Embryonic facial prominence (tissue), 1 donor: ENCODE data around the gene KDM7A.

Experiments used
- DNase-seq: peaks from one replicate; pipeline ENCODE4 v3.0.0-alpha.2; 2016; ENCODE audit errors: extremely low spot score

KDM7A gene, protein sequence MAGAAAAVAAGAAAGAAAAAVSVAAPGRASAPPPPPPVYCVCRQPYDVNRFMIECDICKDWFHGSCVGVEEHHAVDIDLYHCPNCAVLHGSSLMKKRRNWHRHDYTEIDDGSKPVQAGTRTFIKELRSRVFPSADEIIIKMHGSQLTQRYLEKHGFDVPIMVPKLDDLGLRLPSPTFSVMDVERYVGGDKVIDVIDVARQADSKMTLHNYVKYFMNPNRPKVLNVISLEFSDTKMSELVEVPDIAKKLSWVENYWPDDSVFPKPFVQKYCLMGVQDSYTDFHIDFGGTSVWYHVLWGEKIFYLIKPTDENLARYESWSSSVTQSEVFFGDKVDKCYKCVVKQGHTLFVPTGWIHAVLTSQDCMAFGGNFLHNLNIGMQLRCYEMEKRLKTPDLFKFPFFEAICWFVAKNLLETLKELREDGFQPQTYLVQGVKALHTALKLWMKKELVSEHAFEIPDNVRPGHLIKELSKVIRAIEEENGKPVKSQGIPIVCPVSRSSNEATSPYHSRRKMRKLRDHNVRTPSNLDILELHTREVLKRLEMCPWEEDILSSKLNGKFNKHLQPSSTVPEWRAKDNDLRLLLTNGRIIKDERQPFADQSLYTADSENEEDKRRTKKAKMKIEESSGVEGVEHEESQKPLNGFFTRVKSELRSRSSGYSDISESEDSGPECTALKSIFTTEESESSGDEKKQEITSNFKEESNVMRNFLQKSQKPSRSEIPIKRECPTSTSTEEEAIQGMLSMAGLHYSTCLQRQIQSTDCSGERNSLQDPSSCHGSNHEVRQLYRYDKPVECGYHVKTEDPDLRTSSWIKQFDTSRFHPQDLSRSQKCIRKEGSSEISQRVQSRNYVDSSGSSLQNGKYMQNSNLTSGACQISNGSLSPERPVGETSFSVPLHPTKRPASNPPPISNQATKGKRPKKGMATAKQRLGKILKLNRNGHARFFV

GRCh38 chr7:140176811-140177702 lies at the start of gene KDM7A:
KDM7A (minus strand) TSS chr7:140176983; CDS start chr7:140176937, 46 bp downstream.
- peak; percentile 82 for DNase-seq

DNA sequence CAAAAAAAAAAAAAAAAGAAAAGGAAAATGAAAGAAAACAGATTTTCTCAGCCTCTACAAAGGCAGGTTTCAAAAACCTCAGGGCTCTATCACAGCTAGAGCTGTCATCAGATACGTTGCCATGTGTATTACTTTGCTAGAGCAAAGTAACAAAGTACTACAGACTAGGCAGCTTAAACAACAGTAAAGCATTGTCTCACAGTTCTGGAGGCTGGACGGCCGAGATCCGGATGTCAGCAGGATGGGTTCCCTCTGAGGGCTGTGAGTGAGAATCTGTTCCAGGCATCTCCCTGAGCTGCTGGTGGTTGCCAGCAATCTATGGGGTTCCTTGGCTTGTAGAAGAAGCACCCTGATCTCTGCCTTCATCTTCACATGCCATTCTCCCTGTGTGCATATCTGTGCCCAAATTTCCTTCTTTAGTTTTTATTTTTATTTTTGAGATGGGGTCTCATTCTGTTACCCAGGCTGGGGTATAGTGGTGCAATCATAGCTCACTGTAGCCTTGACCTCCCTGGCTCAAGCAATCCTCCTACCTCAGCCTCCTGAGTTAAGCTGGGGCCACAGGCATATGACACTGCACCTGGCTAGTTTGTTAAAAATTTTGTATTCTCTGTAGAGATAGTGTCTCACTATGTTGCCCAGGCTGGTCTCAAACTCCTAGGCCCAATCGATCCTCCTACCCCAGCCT lies 48.9 kb upstream of the KDM7A start:
- DNase-seq = no peak

DNA sequence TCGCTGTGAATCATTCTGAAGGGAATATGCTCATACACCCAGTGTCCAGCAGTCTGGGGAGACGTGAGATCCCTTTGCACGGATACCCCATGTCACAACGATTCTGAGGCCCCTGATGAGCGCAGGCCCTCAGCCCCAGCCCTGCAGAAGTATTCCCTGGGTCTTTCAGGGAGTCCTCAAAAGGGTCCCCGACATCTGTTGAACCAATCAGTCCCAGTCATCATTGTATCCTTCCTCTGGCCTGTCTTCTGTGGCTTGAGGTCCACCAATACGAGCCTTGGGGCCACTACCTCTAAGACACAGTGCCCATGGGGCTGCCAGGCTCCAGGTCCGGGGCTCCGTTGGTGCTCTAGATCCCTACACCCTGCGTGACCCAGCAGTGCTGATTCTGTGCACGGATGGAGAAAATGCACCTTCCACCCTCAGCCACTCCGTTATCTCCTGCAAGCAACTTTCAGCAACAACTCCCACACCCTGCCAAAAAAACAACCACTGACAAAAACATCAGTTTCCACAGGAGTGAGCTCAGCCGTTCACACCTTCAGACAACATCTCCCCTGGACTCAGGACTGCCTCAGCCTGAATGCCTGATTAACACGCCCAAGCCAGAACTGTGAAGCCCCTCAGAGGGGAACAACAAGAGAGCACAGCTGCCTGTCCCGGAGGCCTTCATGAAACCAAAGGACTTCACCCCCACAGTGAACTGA lies 46.9 kb upstream of the KDM7A start:
- DNase-seq = no peak

DNA sequence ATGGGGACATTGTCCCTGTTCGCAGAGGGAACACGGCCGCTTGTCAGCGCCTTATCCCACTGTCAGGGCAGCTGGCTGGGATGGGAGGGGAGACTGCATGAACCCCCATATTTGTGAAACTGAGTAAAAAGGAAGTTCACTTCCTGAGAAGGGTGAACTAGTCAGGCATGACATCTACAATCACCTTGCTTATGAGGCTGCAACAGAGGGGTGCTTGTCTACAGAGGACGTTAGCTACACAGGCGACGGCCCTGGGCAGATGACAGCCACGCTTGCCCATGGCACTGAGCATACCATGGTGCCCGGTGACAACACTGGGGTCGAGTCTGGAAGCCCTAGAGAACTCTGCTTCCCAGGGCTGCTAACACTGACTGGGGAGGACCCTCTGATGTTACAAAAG lies 46.0 kb upstream of the KDM7A start:
- DNase-seq = no peak

DNA sequence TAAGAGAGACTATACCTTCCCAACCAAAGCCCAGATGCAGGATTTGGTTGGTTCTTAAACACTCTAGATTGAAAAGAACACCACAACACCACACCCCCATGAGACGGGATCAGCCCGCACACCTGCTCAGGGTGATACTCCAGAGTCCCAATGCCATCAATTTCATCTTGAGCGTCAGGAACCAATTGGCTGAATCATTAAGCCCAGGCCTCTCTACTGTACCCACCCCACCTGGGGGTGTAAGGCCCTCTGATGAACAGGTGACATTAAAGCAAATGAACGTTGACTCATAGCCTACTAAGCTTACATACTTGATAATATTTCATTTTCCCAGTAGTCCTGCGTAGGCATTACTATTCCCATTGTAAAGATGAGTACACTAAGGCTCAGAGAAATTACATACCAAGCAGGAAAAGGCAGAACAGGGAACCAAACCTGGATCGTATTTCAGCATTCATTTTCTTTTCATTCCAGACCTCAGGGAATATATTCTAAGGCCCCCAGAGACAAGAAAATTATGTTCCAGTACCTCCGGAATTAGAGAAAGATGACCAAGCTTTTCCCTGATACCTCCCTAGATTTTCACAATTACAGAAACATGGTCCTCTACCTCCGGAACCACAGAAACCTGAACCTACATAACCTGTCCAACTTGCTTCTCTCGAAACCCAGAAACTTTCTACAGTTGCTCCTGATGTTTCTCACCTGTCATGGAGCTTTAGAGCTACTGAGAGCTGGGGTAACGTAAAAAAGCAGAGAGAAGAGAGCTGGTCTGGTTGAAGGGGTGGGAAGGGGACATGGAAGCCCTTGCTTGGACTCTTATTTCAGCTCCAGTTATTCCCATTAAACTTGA lies 43.1 kb upstream of the KDM7A start:
- DNase-seq = no peak

- no peak for DNase-seq
Measured at GRCh38 chr7:140218656-140219055, 41.9 kb upstream of the KDM7A start.

DNA sequence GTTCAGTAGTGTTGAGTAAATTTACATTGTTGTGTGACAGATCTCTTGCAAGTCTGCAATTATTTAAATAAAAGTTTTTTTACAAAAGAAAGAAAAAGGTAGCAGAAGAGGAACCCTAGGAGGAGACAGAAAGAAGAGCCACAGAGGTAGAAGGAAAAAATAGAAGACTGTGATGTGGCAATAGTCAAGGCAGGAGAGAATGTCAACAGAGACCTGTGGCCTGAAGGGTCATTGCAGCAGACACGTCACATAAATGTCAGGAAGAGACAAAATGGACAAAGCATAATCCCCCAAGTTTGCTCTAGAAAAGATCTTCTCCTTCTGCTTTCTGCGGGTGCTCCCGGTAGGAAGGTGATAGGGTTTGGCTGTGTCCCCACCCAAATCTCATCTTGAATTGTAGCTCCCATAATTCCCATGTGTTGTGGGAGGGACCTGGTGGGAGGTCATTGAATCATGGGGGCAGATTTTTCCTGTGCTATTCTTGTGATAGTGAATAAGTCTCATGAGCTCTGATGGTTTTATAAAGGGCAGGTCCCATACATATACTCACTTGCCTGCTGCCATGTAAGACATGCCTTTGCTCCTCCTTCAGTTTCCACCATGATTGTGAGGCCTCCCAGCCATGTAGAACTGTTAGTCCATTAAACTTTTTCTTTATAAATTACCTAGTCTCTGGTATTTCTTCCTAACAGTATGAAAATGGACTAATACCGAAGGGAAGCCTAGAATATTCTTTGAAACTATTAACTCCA lies 41.1 kb upstream of the KDM7A start:
- DNase-seq = no peak

- no peak for DNase-seq
Measured at GRCh38 chr7:140215281-140215680, 38.5 kb upstream of the KDM7A start.

DNA sequence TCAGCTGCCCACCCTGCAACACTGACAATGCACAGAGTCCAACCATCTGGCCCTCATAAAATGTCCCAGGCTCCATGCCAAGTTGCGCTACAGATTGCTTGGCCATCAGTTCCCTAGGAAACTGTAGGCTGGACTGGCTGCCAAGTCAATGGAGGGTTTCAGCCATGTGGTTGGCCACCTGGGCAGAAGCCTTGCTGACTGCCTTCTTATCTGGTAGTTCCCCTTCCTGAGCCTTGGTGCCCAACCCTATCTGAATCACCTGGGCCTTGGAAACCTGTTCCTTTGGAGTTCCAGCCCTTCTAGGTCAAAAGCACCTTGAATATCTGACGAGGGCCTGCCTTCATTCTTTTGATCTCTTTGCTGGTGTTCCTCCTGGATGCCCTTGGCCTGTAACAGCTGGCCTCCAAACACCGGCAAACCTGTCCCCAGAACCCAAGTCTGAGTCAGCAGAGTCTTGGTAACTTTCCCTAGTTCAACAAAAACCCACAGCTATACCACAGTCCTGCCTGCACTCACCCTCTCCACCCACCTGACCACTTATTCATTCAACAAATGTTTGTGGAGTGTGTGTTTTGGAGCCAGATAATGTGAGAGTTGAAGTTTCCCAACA lies 37.4 kb upstream of the KDM7A start:
- no peak for DNase-seq

DNA sequence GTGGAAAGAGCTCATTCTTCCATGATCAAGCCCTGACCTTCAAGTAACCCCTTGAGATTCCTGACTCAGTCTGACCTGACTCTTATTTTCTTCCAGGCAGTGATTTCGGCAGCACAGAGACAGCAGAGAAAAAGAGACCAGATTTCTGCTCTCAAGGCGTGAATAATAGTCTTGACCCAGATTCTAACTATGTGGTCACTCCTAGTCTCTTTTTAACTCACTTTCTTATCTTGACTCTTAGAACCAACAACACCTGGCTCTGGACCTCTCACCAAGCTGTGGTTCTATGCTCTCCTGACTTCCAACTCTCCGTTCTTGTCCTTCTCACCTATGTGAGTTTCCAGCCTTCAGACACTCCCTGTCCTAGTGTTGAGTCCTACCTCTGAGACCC lies 36.9 kb upstream of the KDM7A start:
- no peak for DNase-seq

- no peak for DNase-seq
Measured at GRCh38 chr7:140212100-140212881, 35.5 kb upstream of the KDM7A start.

GRCh38 chr7:140211698-140212097 lies 34.9 kb upstream of the KDM7A start:
- no peak for DNase-seq

DNA sequence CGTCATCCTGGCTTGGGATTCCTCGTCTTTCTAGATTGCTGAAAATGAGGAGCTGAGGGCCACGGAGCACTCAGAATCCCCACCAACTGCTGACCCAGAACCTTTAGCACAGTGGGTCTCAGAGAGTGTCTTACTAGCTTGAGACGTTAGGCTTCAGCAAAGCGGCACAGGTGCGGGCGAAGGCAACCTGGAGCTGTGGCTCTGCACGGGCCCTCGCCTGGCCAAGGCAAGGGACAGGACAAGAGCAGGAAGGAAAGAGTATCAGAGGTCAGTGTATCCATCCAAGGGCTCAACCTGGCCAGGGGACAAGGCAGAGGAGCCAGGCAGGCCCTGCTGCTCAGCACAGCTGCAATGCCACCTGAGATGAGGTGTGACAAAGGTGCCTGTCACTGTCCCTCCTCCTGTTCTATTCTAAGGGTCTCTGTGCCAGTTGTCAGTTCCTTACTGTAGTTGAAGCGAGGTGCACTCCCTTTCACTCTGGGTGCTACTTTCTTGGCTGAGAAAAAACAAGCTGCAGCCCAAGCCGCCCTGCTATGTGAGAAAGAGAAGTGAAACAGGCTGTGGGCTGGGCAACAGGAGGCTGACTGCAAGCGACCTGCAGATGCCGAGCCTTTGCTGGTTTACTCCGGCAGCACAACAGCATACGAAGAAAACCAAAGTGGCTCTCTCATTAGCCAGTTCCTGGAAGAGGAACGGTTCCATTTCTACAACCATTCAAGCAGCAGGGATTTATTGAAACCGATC lies 33.3 kb upstream of the KDM7A start:
- DNase-seq = no peak

- DNase-seq = no peak
Measured at GRCh38 chr7:140206616-140207389, 30.0 kb upstream of the KDM7A start.

DNA sequence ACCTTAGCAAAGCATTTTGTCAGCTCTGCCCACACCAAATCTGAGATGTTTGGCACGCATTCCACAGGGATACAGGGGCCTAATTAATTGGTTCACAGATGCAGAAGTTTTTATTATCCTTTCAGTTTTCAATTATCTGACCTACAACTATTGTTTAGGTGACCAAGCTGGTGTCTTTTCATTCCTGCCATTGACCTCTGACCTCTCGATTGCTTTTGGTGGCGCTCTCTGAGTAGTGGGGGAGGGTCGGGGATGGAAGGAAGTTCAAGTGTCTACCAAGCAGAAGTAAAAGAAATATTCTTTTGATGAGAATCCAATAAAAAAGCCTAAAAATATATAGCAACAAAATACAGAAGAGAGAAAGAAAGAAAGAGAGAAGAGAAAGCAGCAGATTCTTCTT lies 28.8 kb upstream of the KDM7A start:
- no peak for DNase-seq

DNA sequence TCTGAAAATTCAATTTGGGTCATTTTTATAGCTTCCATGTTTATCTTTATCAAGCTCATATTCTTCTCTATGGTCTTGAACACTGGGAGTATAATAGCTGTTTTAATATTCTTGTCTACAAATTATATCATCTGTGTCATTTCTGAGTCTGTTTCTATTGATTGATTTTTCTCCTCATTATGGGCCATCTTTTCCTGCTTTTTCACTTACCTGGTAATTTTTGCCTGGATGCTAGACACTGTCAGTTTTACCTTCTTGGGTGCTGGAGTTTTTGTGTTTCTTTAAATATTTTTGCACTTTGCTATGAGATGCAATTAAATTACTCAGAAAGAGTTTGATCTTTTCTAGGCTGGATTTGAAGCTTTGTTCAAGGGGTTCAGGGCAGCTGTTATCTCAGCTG lies 26.8 kb upstream of the KDM7A start:
- DNase-seq = no peak
